ENCODE results near the gene LMOD1.
"Not testable (repeated sequence)": the region's sequence is repeated elsewhere in the genome, so short reads cannot be mapped to it uniquely, and the experiment has no call there.

The LMOD1 gene

GRCh38 chr1:201946224-201946908 lies at the start of gene LMOD1:
Gene LMOD1, minus strand, starts transcription at chr1:201946548. Its CDS starts 208 bp downstream, at chr1:201946340.
- peak; percentile 28 for DNase-seq (ENCODE audit: low spot score)

DNA sequence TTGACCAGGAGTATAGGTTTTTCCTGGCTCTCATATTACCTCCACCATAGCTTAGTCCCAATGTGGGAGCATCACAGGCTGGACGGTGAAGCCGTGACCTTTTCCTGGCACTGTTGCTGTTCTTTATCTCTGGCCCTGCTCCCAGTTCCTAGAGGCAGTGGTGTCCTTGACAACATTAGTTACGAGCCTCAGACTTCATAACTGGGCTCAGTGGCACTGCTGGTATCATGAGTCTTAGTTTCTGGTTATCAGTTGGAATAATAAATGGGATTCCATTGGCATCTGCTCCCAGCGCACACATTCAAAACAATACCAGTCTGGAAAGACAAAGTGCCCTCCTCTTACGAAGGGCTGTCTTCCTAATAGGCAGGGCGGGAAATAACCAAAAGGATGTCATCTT lies 44.1 kb upstream of the LMOD1 start:
- no peak for DNase-seq (ENCODE audit: low spot score)

GRCh38 chr1:201989354-201990128 lies 43.2 kb upstream of the LMOD1 start:
- no peak for DNase-seq (ENCODE audit: low spot score)

GRCh38 chr1:201988601-201989000 lies 42.3 kb upstream of the LMOD1 start:
- DNase-seq (ENCODE audit: low spot score): no peak

- DNase-seq (ENCODE audit: low spot score): no peak
Measured at GRCh38 chr1:201985355-201985754, 39.0 kb upstream of the LMOD1 start.

GRCh38 chr1:201984446-201984845 lies 38.1 kb upstream of the LMOD1 start:
- DNase-seq (ENCODE audit: low spot score): no peak

DNA sequence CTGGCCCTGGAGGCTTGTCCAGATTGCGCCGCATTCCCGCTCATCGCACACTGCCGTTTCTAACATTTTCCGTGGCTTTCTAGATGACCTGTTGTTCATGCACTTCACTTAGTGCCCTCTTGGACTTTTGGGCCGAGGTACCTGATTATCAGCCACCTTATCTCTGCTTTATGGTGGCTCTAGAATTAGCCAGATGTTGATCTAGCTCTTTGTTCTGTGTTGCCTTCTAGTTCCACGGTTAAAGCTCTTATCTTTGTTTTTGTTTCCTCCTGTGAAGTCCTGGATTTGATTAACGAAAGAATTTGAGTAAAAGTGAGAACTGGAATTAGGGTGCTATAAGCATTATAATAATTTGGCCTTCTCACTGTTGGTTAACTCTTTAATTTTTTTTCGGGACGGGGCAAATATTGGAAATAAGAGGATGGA lies 37.0 kb upstream of the LMOD1 start:
- no peak for DNase-seq (ENCODE audit: low spot score)

GRCh38 chr1:201982623-201983379 lies 36.5 kb upstream of the LMOD1 start, which contains the start of gene RNPEP:
Gene RNPEP, plus strand, starts transcription at chr1:201982648. Its CDS starts 19 bp downstream, at chr1:201982667.
- peak; percentile 49 for DNase-seq (ENCODE audit: low spot score)

DNA sequence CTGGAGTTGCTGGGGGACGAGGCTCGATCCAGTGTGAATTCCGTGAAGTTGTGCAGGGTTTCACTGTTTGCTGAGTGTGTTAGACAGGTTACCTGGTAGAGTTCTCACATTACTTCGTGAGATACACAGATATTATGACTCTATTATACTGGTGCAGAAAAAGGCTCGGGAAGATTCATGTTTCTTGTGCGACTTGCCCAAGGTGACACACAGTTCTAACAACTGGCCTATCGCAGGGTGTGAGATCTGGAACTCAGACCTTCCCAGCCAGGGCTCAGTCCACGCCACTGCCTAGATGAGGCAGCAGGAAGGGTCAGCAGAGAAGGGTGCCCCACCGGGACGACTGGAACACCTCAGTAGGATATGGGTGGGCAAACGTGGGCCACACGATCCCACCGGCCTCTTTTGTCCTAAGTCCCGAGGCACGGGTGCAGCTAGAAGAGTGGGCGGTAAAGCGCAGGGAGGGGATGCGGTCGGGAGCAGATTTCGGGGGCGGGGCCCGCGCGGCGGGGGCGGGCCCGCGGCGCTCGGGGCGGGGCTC lies 35.8 kb upstream of the LMOD1 start:
- DNase-seq (ENCODE audit: low spot score): peak; percentile 70

- DNase-seq (ENCODE audit: low spot score): no peak
Measured at GRCh38 chr1:201970334-201971159, 24.2 kb upstream of the LMOD1 start.

DNA sequence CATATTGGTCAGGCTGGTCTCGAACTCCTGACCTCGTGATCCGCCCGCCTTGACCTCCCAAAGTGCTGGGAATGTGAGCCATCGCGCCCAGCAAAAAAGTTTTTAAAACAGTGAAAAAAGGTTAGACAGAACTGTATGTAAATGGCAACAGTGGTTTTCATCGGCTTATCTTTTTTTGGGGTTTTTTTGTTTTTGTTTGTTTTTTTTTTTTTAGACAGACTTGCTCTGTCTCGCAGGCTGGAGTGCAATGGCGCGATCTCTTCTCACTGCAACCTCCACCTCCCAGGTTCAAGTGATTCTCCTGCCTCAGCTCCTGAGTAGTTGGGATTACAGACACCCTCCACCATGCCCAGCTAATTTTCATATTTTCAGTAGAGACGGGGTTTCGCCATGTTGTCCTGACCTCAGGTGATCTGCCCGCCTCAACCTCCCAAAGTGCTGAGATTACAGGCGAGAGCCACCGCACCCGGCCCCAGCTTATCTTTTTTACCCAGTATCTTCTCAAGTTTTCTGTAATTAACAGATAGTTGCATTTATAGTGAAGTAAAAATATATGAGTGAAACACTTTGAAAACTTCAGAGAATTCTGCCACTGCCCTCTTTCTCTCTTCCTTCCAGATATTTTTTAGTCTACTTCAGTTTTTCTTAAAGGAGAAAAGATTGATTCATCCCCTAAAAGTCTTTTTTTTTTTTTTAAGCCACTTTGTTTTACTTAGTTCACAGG lies 22.0 kb upstream of the LMOD1 start:
- DNase-seq (ENCODE audit: low spot score): no peak

DNA sequence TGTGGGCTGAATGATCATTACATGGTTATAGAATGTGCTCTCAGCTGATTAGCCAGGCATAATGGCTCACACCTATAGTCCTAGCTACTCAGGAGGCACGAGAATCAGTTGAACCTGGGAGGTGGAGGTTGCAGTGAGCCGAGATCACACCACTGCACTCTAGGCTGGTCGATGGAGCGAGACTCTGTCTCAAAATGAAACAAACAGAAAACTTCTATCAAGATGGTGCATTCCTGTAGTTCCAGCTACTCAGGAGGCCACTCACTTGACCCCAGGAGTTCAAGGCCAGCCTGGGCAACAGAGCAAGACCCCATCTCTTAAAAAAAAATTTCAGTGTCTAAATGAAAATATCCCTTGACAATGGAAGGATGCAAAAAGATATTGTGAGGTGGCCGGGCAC lies 19.8 kb upstream of the LMOD1 start:
- no peak for DNase-seq (ENCODE audit: low spot score)

GRCh38 chr1:201964261-201964660 lies 17.9 kb upstream of the LMOD1 start:
- DNase-seq (ENCODE audit: low spot score): no peak

GRCh38 chr1:201962382-201962781 lies 16.0 kb upstream of the LMOD1 start:
- DNase-seq (ENCODE audit: low spot score): not testable (repeated sequence)

- no peak for DNase-seq (ENCODE audit: low spot score)
Measured at GRCh38 chr1:201958348-201958747, 12.0 kb upstream of the LMOD1 start.

GRCh38 chr1:201955729-201956143 lies 9.4 kb upstream of the LMOD1 start:
- no peak for DNase-seq (ENCODE audit: low spot score)

GRCh38 chr1:201955009-201955728 lies 8.8 kb upstream of the LMOD1 start, which contains the start of gene TIMM17A:
Gene TIMM17A, plus strand, starts transcription at chr1:201955503. Its CDS starts 24 bp downstream, at chr1:201955527.
- DNase-seq (ENCODE audit: low spot score): peak; percentile 98

- DNase-seq (ENCODE audit: low spot score): no peak
Measured at GRCh38 chr1:201954263-201955008, 8.1 kb upstream of the LMOD1 start.

DNA sequence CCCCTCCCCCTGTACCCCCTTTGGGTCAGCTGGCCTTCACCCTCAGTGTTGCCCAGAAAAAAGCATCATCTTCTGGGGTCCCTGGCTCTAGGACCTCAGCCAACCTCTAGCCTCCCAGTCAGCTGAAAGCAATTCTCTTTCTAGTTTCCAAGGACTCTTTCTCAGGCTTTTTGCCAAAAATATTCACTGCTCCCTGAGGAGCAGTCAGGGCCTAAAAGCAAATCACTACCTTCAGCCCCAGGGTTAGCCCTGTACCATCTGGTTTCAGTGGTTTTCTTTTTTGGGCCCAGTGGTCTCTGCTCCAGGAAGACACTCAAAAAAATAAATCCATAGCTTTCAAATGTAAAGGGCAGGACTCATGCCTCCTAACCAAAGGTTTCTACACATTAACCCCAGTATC lies 3.1 kb upstream of the LMOD1 start:
- DNase-seq (ENCODE audit: low spot score): no peak
